CD4-positive, alpha-beta T cell treated with Interleukin-6 at 100 ng/mL for 8 hours (primary cell): ENCODE results near the gene TUBB.
A peak's percentile ranks its signal among the peaks of the same experiment; 100 is the strongest.
"Not testable (repeated sequence)": the region's sequence is repeated elsewhere in the genome, so short reads cannot be mapped to it uniquely, and the experiment has no call there.

Experiments used
- DNase-seq: peaks from one replicate; pipeline ENCODE4 v3.0.0-alpha.2; 2020; ENCODE audit warnings: mixed read lengths, low spot score

The TUBB gene

GRCh38 chr6:30717845-30718720 lies 2.1 kb upstream of the TUBB start:
- not testable (repeated sequence) for DNase-seq

DNA sequence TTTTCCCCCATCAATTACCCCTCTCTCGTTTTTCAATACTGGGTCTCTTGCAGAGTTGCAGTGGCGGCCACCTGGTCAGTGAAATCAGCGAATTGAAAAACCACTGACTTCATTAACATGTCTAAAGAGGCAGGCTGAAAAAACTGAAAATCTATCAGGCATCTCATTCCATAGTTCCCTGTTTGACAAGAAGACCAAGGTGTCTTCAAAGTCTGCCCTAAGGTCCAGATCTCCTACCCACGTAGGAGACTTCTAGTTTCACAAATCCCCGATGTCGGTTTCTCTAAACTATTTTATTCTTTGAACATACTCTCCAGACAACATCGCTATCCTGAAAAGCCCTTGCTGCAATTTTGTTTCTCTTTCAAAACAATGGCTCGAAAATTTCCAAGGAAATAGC lies 796 bp upstream of the TUBB start:
- DNase-seq, result no peak

DNA sequence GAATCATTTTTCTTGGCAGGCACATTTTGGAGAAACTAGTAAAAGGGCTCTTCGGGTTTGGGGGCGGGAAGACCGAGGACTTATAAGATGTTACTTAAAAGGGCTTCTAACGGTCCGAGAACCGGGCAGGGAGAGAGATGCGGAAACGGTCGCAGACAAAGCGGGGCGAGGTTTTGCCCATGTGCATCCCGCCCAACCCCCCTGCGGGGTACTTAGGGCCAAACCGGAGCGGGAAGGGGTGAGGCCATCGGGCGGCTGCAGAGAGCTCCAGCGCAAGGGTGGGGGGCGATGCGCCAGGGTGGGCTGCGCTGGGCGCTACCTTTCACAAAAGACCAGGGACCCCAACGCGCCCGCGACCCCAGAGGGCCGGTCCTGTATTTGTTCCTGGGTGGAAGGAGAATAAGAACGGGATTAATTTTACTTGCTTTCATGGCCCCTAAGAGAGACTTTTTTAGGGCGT lies 616 bp downstream of the TUBB start:
- DNase-seq, result peak; percentile 42

- peak; percentile 93 for DNase-seq
Measured at GRCh38 chr6:30721198-30722024, 1.3 kb downstream of the TUBB start.

- not testable (repeated sequence) for DNase-seq
Measured at GRCh38 chr6:30722025-30722279, 1.8 kb downstream of the TUBB start.

GRCh38 chr6:30722280-30723112 lies 2.3 kb downstream of the TUBB start:
- peak; percentile 75 for DNase-seq

GRCh38 chr6:30723159-30723842 lies 3.1 kb downstream of the TUBB start:
- DNase-seq, result not testable (repeated sequence)

- DNase-seq, result not testable (repeated sequence)
Measured at GRCh38 chr6:30723843-30724741, 3.9 kb downstream of the TUBB start.

GRCh38 chr6:30724906-30725667 lies 4.9 kb downstream of the TUBB start:
- DNase-seq, result no peak

GRCh38 chr6:30725713-30726505 lies 5.8 kb downstream of the TUBB start:
- DNase-seq, result no peak

DNA sequence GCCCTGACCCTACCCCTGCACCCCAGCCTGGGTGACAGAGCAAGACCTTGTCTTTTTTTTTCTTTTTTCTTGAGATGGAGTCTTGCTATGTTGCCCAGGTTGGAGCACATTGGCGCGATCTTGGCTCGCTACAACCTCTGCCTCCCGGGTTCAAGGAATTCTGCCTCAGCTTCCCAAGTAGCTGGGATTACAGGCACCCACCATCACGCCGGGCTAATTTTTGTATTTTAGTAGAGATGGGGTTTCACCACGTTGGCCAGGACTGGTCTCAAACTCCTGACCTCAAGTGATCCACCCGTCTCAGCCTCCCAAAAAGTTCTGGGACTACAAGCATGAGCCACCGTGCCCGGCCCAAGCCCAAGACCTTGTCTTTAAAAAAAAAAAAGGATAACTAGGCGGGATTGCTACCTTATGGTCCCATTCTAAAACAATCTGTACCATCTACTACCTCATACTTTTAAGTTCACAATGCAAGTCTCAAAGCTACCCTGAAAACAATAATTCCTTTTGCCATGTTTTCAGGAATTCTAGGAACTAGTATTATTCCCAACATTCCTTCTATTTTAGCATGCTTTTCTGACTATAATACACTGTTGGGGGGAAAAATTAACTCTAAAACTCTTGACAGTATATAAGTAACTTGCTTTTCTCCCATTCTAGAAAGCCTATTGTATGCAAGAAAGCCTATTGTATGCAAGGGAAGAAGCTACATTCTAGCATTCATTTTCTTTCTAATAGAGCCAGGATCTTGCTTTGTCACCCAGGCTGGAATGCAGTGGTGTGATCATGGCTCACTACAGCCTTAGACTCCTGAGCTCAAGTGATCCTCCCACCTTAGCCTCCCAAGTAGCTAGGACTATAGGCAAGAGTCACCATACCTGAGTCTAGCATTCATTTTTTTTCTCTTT lies 6.6 kb downstream of the TUBB start:
- DNase-seq, result no peak

DNA sequence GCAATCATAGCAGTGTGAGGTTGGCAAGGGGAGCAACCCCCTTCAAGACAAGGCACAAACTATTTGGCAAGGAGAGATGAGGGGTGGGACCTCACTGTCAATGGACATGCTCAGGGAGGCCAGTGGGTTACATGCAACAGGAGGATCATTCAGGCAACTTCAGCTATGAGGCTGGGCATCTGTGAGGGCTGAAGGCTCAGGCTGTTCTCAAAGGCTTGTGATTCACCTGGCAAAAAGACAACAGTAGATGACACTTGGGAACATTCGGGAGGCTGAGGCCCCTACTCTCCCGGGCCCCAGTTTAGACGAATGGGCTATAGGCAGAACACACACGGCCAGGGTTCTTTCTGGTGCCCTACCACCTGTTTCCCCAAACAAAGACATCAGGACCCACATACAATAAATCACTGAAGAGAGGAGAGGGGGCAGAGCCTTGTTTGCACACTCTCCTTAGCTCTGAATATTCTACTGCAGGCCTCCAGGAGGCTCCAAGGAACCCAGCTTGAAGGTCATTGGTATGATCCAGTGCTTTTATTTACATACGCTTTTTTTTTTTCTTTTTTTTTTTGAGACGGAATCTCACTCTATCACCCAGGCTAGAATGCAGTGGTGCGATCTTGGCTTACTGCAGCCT lies 7.9 kb downstream of the TUBB start:
- no peak for DNase-seq

DNA sequence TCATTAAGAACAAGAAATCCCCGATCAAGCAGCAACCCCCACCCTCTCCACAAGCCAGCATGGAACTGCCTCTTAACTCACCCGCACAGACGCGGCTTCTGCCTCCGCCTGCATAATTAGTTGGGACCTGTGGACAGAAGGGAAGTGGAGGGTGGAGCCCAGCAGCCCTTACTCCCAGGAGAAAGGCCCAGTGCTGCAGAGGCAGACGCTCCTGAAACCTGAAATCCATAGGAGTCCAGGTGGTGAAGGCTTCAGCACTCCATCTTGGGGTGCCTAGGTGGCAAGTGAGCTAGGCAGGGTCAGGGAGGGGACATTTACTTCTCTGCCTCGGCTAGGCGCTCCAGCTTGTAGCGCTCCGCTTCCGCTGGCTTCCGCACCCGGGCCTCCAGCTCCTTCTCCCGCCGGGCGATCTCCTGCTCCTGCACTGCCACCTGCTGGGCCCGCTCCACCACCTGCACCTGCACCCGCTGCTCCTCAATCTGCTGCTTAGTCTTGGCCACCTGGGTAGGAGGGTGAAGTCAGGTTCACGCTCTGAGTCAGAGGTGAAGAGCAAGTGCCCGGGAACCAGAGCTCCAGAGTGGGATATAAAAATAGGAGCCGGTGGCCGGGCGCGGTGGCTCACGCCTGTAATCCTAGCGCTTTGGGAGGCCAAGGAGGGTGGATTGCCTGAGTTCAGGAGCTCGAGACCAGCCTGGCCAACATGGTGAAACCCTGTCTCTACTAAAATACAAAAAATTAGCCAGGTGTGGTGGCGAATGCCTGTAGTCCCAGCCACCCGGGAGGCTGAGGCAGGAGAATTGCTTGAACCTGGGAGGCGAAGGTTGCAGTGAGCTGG lies 10.7 kb downstream of the TUBB start:
- peak; percentile 89 for DNase-seq

DNA sequence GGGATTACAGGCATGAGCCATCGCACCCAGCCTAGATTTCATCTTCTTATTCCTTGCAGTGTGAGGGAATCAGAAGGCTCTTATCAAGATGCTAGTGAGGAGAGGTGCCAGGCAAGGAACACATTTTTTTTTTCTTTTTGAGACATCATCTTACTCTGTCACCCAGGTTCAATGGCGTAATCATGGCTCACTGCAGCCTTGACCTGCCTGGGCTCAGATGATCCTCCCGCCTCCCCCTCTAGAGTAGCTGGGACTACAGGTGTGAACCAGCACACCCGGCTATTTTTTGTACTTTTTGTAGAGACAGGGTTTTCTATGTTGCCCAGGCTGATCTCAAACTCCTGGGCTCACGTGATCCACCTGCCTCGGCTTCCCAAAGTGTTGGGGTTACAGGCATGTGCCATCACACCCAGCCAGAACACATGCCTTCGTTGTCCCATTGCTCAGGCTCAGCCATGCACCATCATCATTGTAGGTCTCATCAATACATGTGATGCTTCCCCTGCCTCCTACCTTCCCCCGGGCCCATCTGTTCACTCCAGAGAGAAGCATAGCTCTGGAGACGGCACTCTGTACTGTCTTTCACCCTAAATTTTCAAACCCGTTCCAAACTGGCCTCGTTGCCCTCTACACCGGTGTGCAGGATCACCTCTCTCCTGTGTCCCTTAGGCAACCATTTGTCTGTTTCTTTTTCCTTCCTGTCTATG lies 12.2 kb downstream of the TUBB start:
- DNase-seq, result no peak

DNA sequence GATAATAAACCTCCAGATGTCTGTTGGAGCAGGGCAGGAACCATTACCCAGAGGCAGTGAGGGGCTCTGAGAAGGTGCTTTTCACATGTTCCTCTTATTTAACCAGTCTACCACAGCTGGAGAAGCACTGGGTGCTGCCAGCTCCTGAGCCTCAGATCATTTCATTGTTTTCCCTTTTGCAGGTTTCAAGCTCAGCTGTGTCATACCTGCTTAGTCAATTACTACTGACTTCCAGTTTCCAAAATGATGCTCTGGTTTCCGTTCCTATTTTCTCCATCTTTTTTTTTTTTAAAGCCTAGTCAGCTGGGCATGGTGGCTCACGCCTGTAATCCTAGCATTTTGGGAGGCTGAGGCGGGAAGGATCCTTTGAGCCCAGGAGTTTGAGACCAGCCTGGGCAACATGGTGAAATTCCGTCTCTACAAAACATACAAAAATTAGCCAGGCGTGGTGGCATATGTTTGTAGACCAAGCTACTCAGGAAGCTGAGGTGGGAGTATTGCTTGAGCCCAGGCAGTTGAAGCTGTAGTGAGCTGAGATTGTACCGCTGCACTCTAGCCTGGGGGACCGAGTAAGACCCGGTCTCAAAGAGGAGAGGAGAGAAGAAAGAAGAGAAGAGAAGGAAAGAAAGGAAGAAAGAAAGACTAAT lies 15.6 kb downstream of the TUBB start:
- no peak for DNase-seq
